Left ventricle myocardium superior (tissue), 1 donor: ENCODE data around the gene HNF1B. TPM values are rescaled to one million over a fixed set of nuclear protein-coding genes. Genes with fewer than 3 reads are reported as not detected.

Experiments
- ATAC-seq: fragments of 200-7000 bp; cut with Tn5 transposase; one replicate; pipeline ENCODE4 v1.9.1; 2020; ENCODE audit warnings: mild to moderate bottlenecking, moderate library complexity
- DNase-seq: peaks from one replicate; pipeline ENCODE4 v3.0.0-alpha.2; 2020
- intact Hi-C: fragments of 100-400 bp; cut with micrococcal nuclease; formaldehyde crosslinking; loops from one replicate; pipeline ENCODE4 v1.11.0; 2022
- total RNA-seq: library from RNA; stranded (reverse); fragmentation: NEBNext Ultra II Directional; extraction: Animal tissue kit (Norgen Biotek cat#: 25700); gene quantifications from one replicate; pipeline ENCODE4 v1.2.1, GENCODE V29; 2021
- donor health status: DM: no; HTN: yes; CAD: no; lungs with severe emphysema.

Gene HNF1B
- total RNA-seq, 1 donor from 2014 or later: not detected

DNA sequence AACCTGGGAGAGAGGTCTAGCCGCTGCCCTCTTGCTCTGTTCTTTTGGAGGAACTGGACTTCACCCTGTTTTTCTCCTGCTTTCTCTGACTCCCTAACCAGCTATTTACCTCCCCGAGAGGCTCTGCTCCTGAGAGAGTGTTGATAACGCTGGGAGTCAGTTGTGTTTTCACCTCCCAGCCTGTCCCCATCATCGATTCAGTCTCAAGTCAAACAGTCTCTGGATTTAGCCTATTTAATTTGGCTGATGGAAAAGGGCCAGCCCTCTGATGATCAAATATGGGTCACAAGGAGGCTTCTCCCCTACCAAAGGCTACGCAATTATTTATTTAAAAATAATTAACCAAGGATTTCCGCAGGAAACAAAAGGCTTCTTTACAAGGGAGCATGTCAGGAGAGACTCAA, 31.8 kb downstream of the HNF1B start:
- DNase-seq: no peak
- intact Hi-C loops: no loop called here
- no peak for ATAC-seq

DNA sequence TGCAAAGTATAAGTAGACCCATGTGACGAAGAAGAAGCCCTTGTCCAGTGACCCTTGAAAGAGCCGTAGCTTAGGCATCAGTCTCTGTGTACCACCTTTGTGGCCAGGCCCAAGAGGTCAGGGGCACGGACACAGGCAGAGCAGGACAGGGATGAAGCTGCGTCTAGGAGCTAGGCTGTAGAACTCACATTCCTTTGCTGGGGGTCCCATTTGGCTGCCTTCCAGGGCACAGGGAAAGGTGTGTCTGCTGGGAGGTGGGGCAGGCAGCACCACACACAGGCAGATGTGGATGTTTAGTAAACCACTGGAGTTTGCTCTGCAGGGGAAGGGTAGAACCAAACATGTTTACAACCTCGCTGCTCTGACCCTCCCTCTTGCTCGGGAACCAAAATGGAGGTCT, 33.7 kb downstream of the HNF1B start:
- ATAC-seq (no peak), DNase-seq (no peak)
- intact Hi-C loops: no loop called here

DNA sequence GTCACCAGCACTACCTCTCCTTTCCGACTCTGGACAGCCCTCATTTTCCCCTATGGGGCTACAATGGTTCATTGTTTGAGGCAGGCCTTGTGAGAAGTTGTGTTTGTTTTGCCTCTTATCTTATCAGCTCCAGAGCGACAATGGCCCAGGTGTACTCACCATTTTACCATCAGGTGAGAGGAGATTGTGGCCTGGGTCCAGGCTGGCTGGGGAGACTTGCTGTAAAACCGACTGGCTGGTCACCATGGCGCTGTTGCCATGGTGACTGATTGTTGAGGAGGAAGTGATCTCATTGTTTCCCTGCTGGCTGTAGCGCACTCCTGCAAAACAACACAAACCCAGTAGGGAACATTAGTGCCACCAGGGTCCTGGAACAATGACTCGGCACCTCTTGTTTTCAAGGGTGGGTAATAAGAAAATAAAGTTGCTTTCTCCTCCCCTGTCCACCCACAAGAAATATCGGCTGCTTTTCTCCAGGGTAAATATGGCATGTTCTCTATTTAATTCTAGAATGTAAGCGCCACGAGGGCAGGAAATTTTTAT, 34.4 kb downstream of the HNF1B start:
- peak; percentile 19 for ATAC-seq
- intact Hi-C loops: no loop called here
- DNase-seq: no peak

DNA sequence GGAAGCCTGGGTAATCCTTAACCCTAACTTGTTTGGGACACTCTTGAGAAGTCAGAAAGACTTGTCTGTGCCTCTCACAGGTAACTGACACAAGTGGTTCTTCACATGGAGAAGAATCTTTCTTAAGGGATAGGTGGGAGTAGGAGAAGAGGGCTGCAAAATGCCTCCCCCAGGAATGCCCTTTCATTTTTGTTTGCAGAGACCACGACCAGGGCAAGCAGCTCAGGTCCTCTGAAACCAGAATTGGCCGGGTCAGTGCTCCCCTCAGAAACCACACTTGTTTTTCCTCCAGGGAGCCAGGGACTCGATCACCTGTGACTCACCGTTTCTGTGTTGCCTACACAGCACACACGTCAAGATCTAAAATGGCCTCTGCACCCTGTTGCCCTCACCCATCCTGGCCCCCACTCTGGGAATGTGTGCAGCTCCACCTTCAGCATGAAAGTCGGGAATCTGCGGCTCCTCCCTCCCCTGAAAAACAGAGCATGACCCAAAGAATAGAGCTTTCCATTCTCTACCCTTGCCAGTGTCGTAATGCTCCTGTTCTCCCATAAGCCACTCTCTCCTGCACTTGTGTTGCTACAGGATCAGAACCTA, 36.1 kb downstream of the HNF1B start:
- ATAC-seq (no peak), DNase-seq (no peak)
- intact Hi-C loops: no loop called here

DNA sequence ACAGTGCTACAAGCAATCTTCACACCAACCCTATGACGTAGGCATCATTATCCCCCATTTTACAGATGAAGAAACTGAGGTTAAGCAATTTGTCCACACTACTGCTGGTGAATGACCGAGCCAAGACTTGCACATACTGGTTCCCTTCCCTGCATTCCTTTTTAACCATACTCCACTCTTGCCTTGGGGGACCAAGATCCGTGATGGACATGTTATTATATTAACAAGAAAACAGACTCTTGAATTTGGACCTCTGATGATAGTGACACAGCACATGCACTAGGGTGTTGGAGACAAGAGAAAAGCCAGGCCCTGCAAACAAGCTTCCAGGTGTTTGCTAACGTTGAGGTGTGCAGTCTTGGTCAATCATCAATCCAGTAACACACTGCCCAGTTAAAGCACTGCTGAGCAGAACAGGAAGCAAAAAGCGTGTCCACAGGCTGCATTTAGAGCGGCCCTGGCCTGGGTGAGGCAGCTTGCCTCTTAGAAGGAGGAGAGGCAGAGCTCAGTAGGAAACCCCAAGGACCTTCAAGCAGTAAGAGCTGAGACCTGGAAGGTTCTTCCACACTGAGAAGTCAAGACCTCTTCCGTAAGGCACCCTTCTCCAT, 36.7 kb downstream of the HNF1B start:
- no peak for DNase-seq
- intact Hi-C loops: no loop called here
- ATAC-seq: no peak

DNA sequence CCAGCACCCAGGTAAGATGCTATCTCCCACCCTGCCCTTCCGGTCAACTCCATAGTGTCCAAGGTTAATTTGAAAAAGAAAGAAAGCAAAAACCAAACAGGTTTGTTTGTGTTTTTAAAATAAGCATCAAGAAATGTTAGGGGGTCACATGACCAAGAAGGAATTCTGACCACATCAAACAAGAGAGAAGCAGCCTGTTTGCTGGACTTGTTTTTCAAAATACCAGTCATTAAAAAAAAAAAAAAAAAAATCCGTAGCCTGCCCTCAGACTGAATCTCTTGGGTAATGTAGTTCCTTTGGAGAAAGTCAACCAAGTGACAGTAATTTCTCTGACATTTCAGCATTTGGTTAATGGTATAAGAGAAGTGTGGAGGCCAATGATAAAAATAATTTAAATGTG, 38.4 kb downstream of the HNF1B start:
- ATAC-seq (no peak), DNase-seq (no peak)

DNA sequence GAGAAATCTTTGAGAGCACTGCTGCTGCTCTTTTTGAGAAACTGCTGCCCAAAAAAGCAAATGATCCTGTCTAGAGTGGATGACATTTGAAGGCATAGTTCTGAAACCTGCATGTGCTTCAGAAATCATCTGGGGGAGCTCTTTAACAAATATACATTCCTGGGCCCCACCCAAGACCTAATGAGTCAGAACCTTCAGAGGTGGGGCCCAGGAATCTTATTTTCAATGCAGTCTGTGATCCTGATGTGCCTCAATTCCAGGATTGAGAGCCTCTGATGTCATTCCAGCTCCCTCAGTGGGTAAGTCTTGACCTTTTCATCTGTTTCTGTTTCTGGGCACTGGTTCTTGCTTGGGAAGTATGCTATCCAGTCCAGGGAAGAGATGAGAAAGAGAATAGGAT, 42.3 kb downstream of the HNF1B start:
- ATAC-seq (no peak), DNase-seq (no peak)
- intact Hi-C loops: no loop called here

More for the DNA sequence above, 38.4 kb downstream of the HNF1B start:
- intact Hi-C loops: no loop called here

DNA sequence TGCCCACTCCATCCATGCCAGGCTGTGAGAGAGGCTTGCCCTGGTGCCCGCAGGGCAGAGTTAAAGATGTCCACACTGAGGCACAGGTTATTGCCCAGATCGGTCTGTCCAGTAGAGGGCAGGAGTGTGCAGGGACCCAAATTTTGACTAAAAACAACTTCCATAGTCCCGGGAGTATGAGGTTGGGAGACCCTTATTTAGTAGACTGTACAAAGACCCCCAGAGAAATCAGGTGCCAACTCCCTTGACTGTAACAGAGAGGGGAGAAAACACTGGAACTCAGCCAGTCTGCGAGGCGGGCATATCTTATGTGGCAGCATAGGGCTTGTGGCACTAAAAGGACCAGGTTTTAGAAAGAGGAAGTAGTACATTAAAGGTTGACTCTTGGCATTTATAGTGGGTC, 43.4 kb downstream of the HNF1B start:
- DNase-seq (no peak), ATAC-seq (peak; percentile 63)
- intact Hi-C loops: no loop called here

DNA sequence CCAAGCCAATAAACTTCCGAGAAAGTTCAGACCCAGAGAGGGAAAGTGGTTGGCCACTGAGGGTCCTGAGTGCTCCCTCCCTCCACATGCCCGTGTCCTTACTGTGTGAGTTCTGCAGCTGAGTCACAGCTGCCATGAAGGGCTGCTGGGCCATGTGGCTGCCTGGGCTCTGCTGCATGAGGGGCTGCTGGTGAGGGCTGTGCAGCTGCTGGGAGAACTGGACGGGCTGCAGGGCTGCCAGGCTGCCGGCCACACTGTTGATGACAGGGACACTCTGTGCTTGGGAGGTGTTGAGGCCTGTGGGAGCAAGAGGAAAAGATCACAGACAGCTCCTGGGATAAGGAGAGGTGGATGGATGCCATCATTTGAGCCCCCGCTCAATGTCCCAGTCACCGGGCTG, 44.0 kb downstream of the HNF1B start:
- DNase-seq (peak; percentile 60), ATAC-seq (peak; percentile 87)
- intact Hi-C loops: no loop called here

DNA sequence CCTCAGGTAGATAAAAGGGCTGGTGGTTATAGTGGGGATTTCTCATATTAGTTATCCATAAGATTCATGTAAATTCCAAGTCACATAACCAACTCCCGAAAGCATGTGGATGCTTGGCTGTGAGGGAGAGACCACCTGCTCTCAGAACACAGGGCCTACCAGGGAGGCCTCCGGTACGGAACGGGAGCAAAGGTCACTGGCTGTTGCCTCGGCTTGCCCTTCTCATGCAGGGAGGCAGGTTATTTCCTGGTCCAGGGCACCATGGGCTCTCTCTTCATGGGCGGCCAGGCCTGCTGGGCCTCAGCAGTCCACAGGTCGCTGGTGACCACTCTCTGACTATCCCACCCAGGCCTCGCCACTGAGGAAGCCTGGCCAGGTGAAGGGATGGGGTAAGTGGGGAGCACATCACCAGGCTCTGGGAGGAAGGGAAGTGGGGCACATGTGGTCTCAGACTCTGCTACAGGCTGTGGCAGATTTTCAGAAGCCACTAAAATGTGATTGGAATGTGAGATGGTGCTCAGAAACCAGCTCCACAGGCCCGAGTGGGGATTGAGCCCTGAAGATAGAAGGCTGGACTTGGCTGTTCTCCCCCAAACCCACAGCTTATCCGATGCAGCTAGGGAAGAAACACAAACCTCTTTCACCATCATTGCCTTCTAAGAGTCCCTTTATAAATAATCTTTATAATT, 45.4 kb downstream of the HNF1B start:
- intact Hi-C loops: no loop called here
- DNase-seq: no peak
- no peak for ATAC-seq

DNA sequence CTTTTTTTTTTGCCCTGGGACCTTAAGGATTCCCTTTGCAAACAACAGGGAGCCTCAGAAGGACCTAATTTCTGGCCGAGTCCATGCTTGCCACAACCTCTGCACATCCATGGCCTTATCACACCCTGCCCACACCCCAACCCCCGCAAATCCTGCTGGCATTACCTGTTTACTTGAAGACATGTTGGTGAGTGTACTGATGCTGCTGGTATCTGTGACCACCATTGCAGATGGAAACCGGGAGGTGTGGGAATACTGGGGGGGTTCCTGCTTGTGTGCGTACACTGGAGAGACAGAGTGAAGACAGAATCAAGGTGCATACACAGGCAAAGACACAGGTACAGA, 46.0 kb downstream of the HNF1B start:
- DNase-seq: no peak
- no peak for ATAC-seq
- intact Hi-C loops: no loop called here

DNA sequence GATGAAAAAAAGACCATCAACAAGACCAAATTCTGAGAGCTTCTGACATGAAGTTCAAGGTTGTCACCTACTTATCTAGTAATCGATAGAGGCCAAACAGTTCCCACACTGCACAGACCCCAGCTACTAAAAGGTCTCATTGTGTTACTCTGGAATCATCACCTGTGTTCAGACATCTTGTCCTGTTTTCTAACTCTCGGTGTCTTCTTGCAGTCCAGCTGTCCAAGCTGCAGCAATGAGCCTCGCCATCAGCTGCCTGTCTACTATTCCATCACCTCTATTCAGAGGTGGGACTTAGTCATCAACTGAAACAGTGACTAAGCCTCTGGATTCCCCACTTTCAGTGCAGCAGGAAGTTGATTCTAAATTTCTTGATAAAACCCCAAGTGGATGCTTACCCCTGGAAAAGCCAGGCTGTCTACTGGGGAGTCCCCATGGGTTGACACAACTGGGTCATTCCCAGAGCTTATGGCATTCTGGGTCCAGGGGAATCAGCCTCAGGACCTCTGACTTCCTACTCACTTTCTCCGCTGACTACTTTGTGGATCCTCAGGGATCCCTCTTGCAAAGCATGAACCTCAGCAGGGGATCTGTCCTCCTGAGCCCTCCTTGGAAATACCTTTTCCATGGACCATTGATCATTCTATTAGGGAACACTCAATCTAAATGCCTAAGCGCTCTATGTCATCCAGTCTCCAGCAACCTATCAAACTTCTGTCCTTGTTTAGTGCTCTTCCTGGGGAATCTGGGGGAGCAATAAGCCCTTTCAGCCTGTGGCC, 46.5 kb downstream of the HNF1B start:
- ATAC-seq (no peak), DNase-seq (no peak)
- intact Hi-C loops: no loop called here

DNA sequence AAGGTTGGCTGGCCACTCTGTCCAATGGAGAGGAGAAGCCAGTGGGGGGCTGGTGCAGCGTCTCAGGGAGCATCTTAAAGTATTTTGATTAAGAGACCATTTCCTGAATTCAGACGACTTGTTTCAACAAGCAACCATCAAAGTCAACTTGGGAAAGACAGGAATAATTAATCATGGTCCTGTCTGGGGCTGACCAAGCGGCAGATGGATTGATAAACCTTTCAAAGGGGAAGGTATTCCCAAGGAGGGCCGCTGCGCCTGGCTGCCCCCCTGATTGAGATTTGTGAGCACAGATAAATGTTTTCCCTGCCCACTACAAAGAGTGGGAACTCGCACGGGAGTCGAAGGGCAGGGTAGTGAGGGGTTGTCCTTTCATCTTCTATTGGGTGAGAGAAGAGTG, 47.5 kb downstream of the HNF1B start:
- intact Hi-C loops: no loop called here
- no peak for ATAC-seq
- DNase-seq: no peak

DNA sequence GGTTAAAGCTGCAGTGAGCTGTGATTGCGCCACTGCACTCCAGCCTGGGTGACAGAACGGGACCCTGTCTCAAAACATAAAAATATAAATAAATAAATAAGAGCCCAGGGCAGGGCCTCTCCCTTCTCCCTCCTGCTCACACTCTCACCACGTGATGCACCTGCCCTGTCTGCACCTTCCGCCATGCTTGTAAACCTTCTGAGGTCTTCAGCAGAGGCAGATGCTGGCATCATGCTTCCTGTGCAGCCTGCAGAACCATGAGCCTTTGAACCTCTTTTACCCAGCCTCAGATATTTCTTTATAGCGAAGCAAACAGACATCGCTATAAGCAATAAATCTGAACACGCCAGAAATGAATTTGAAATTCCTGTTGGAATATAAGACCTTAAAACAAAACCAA, 48.5 kb downstream of the HNF1B start:
- ATAC-seq (no peak), DNase-seq (no peak)
- intact Hi-C loops: no loop called here

DNA sequence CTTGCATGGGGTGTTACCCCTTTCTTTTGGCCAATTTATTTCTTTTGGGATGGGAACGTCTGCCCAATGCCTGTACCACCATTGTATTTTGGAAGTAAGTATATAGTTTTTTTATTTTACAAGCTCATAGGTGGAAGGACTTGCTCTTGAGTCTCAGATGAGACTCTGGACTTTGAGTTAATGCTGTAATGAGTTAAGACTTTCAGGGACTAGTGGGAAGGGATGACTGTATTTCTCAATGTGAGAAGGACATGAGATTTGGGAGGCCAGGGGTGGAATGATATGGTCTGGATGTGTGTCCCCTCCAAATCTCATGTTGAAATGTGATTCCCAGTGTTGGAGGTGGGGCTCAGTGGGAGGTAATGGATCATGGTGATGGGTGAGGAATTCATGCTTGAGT, 49.1 kb downstream of the HNF1B start:
- ATAC-seq: no peak

DNA sequence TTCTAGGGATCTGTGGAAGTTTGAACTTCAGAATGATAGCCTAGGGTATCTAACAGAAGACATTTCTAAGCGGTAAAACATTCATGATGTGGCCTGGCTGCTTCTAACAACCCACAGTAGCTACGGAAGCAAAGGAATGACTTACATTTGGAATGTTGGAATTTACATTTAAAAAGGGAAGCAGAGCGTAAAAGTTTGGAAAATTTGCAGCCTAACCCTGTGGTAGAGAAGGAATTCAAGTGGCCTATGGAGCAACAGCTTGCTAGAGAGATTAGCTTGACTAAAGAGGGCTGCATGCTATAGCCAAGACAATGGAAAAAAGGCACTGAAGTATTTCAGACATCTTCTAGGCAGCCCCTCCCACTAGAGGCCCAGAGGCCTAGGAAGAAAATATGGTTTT, 50.1 kb downstream of the HNF1B start:
- ATAC-seq (no peak), DNase-seq (no peak)
- intact Hi-C loops: no loop called here

More for the DNA sequence above, 49.1 kb downstream of the HNF1B start:
- DNase-seq: no peak
- intact Hi-C loops: no loop called here

DNA sequence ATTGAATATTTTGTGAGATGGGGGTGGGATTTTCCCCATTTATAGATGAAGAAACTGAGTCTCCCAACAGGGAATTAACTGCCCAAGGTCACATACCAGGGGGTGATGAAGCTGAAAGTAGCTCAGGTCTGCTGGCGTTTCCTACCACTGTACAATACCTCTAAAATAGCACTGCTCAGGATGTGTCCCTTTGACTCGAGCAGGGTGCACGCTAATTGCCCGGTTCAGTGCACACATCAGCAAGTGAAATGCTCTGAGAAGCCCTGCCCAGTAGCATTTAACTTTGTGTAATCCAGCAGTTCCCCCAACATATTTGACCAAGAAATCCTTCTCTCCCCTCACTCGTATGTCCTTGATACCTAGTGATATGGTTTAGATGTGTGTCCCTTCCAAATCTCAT, 51.5 kb downstream of the HNF1B start:
- ATAC-seq (no peak), DNase-seq (no peak)
- intact Hi-C loops: no loop called here

DNA sequence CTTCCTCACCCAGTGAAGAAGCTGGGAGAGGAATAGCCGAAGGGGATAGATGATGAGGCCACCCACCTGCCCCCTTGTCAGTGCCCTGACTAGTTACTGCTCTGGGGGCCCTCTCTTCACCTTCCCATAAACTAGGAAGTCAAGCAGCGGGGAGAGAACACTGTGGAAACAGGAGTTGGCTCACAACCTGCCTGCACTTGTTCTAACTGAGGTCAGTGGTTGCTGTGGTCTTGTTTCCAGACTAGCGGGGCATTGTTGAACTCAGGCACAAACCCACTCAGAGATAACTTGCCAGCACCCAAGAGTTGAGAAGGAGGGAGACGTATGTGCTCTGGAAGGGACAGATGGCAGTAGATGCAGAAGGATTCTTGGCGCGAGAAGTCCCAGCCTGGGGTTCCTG, 53.1 kb downstream of the HNF1B start:
- DNase-seq (no peak), ATAC-seq (no peak)
- intact Hi-C loops: no loop called here

DNA sequence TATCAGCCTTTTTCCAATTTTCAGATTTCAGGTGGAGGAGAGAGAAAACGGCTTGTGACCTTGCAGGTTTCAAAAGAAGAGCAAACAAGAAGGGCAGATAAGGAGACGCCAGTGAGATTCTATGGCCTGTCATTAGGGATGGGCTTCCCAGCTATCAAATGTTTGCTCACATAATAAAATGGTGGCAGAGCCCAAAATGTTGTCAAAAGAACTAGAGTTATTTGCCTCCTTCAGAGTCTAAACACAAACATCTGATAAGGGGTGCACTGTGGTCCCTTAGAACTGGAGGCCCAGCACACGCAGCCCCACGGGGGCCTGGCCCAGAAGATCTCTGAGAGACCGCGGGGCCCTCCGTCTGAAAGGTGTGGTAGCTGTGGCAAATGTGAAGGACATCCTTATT, 55.5 kb downstream of the HNF1B start:
- ATAC-seq: no peak
- intact Hi-C loops: no loop called here
- no peak for DNase-seq

DNA sequence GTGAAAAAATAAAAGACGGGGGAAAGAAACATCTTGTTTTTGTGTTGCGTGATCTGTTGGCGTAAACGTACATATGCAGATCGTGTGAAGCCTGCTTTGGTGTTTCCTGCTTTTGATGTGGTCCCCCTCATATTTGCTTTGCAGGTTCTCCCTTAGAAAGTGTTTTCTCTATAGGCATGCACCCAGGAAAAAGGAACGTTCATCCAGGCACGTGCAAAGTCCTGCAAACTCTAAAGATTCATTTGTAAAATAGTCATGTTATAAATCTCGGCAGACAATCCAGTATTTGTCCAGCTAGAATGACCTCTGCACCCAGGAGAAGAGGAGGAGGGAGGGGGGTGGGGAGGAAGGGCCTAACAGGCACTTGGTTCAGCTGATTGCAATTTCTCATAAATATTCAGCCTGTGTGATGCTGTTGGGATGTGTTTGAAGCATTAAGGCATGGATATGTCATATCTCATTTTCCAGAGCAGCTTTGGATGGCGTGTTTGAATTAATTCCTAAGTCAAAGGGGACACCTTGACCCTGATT, 61.3 kb downstream of the HNF1B start:
- DNase-seq (no peak), ATAC-seq (no peak)
- intact Hi-C loops: no loop called here
